Measurements from ENCODE around the gene CDX1.

DNA sequence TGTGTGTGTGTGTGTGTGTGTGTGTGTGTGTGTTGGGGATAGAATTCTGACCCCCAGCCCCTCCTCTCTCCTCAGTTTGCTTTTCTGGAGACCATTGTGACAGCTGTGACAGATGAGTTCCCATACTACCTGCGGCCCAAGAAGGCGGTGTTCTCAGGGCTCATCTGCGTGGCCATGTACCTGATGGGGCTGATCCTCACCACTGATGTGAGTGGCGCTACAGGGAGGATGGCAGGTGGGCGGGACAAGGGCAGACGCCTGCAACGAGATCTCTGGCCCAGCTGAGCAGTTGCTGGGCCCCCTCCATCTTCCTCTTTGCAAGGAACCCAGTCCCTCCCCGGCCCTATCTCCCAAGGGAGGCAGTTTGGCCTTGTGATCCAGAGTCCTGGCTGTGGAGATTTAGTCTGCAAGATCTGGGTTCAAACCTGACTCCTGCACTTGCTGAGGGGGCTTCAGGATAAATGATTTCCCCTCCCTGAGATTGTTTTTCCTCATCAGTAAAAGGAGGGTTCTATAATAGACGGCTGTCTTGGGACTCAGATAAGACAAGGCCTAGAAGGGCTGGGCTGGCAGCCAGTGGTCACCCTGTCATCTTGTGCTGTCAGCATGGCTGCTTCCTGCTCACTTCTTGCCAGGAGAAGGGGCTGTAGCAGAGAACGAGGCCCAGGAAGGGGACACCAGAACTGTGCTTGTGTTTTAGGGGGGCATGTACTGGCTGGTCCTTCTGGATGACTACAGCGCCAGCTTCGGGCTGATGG lies 37.4 kb downstream of the CDX1 start:
- TF ChIP-seq, protein P1, sequence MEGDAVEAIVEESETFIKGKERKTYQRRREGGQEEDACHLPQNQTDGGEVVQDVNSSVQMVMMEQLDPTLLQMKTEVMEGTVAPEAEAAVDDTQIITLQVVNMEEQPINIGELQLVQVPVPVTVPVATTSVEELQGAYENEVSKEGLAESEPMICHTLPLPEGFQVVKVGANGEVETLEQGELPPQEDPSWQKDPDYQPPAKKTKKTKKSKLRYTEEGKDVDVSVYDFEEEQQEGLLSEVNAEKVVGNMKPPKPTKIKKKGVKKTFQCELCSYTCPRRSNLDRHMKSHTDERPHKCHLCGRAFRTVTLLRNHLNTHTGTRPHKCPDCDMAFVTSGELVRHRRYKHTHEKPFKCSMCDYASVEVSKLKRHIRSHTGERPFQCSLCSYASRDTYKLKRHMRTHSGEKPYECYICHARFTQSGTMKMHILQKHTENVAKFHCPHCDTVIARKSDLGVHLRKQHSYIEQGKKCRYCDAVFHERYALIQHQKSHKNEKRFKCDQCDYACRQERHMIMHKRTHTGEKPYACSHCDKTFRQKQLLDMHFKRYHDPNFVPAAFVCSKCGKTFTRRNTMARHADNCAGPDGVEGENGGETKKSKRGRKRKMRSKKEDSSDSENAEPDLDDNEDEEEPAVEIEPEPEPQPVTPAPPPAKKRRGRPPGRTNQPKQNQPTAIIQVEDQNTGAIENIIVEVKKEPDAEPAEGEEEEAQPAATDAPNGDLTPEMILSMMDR (IDR thresholded peaks at IDR 0.05): no peak
- TF ChIP-seq POLR2AphosphoS5 (IDR thresholded peaks at IDR 0.05): no peak
- TF ChIP-seq POLR2A (IDR thresholded peaks at IDR 0.05): no peak
